ENCODE data around the gene POR. TPM values are rescaled to one million over a fixed set of nuclear protein-coding genes. Genes with fewer than 3 reads are reported as not detected.

POR gene
- total and polyA plus RNA-seq, 2 donors (not counting 1 experiment from before 2014, with no cell fraction given): 68.4 to 78.4 TPM

DNA sequence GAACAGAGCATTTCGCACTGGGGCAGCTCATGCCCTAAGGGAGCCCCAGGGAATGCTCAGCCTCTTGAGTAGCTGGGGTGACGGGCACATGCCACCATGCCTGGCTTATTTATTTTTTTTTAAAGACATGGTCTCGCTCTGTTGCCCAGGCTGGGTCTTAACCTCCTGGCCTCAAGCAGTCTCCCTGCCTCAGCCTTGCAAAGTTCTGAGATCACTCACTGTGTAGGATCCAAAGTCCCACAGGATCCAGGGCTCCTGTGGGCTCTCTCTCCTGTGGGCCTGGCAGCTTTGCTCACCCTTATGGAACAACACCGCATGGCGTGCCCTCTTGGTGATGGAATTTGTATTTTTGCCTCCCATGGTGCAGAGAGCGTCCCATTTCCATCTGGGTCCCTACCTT is 45.4 kb downstream of the POR start:
- ChIA-PET POLR2A (no interaction called here), CTCF (interaction anchor here (1.4 kb wide), 1 partner anchor 60 kb away, joined by 4 read pairs; no protein-coding TSS in a partner anchor)
- no peak for ATAC-seq (ENCODE audit: low read depth)
- H3K9me3 Mint-ChIP-seq (ENCODE audit: insufficient read depth): no peaks in the 10 kb centered on the region
- no peak overlapping the region for H2AFZ ChIP-seq (ENCODE audit: insufficient read depth, low read depth, low read length, poor library complexity, severe bottlenecking)
- no peak for TF ChIP-seq EZH2 (IDR thresholded peaks at IDR 0.05; ENCODE audit: borderline replicate concordance, insufficient read depth, low read depth, low read length, poor library complexity, severe bottlenecking)
- TF ChIP-seq CTCF (IDR thresholded peaks at IDR 0.05): no peak
- H3K27ac Mint-ChIP-seq: no peak overlapping the region
- H3K27me3 Mint-ChIP-seq: no peaks in the 10 kb centered on the region
- H3K27ac ChIP-seq (ENCODE audit: low read length in 2 of 2): no peak overlapping the region
- H3K4me2 ChIP-seq (replicated peaks; ENCODE audit: low read depth, low read length, poor library complexity, severe bottlenecking): no peak overlapping the region
- H3K4me1 Mint-ChIP-seq: no peaks in the 10 kb centered on the region
- WGBS (ENCODE audit: insufficient coverage): 96% methylated on average over 6 of the region's 6 CpGs
- no peaks in the 10 kb centered on the region for H3K9me3 ChIP-seq (ENCODE audit: control extremely low read depth in 1 of 3, control insufficient read depth in 2 of 3, insufficient read depth in 1 of 3, low read length in 2 of 3)
- H3K27me3 ChIP-seq (replicated peaks in 1 of 4; ENCODE audit: control extremely low read depth in 1 of 4, control insufficient read depth in 3 of 4, insufficient read depth in 4 of 4, low read length in 3 of 4): no peaks in the 10 kb centered on the region
- intact Hi-C loops (cut with micrococcal nuclease): no loop called here
- no peaks in the 10 kb centered on the region for H4K20me1 ChIP-seq (ENCODE audit: control insufficient read depth, insufficient read depth, low read length, poor library complexity, severe bottlenecking)
- no peak overlapping the region for H3K4me3 ChIP-seq (ENCODE audit: control extremely low read depth in 1 of 5, extremely low read depth in 1 of 5, insufficient read depth in 1 of 5, low read depth in 2 of 5, low read length in 4 of 5)
- H3K4me3 Mint-ChIP-seq: no peak overlapping the region
- H3K4me1 ChIP-seq (ENCODE audit: control insufficient read depth in 2 of 2, insufficient read depth in 2 of 2, low read length in 2 of 2): no peaks in the 10 kb centered on the region
- no peaks in the 10 kb centered on the region for H3K79me2 ChIP-seq (ENCODE audit: control insufficient read depth, insufficient read depth, low read length)
- H3K36me3 ChIP-seq (replicated peaks in 1 of 2; ENCODE audit: control extremely low read depth in 1 of 2, control insufficient read depth in 1 of 2, extremely low read depth in 1 of 2, insufficient read depth in 2 of 2, low read length in 1 of 2): peaks cover 4 to 24% of the 10 kb centered on the region in 2 experiments
- H3K9ac ChIP-seq (ENCODE audit: low read length): no peak overlapping the region
- no peak for DNase-seq

DNA sequence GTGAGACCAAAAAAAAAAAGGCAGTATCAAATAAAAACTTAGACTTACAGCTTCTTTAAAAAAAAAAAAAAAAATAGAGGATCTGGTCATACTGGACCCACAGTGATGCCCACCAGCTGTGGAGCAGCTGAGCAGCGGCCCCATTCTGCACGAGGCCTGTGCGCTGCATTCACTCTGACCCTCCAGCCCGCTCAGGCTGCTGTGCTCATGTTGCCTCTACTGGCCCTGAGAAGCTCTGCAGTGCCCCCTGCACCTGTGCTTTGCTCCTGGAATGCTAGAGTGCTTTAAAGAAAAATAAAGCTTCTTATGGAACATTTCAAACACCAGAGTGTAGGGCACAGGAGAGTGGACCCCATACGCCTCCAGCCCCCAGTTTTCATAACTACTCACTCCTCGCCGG is 46.3 kb downstream of the POR start:
- Histone ChIP-seq H3K79me2 (ENCODE audit: control insufficient read depth, insufficient read depth, low read length) (no peaks in the 10 kb centered on the region), H4K20me1 (ENCODE audit: control insufficient read depth, insufficient read depth, low read length, poor library complexity, severe bottlenecking) (no peaks in the 10 kb centered on the region), H3K9ac (ENCODE audit: low read length) (no peak overlapping the region), H3K27ac (ENCODE audit: low read length in 2 of 2) (no peak overlapping the region), H3K27me3 (replicated peaks in 1 of 4; ENCODE audit: control extremely low read depth in 1 of 4, control insufficient read depth in 3 of 4, insufficient read depth in 4 of 4, low read length in 3 of 4) (no peaks in the 10 kb centered on the region), H3K4me1 (ENCODE audit: control insufficient read depth in 2 of 2, insufficient read depth in 2 of 2, low read length in 2 of 2) (no peaks in the 10 kb centered on the region), H3K36me3 (replicated peaks in 1 of 2; ENCODE audit: control extremely low read depth in 1 of 2, control insufficient read depth in 1 of 2, extremely low read depth in 1 of 2, insufficient read depth in 2 of 2, low read length in 1 of 2) (peaks cover 4 to 17% of the 10 kb centered on the region in 2 experiments), H3K4me2 (replicated peaks; ENCODE audit: low read depth, low read length, poor library complexity, severe bottlenecking) (no peak overlapping the region), H3K9me3 (ENCODE audit: control extremely low read depth in 1 of 3, control insufficient read depth in 2 of 3, insufficient read depth in 1 of 3, low read length in 2 of 3) (no peaks in the 10 kb centered on the region), H2AFZ (ENCODE audit: insufficient read depth, low read depth, low read length, poor library complexity, severe bottlenecking) (no peak overlapping the region), H3K4me3 (ENCODE audit: control extremely low read depth in 1 of 5, extremely low read depth in 1 of 5, insufficient read depth in 1 of 5, low read depth in 2 of 5, low read length in 4 of 5) (no peak overlapping the region)
- Mint-ChIP-seq H3K27ac (no peak overlapping the region), H3K4me1 (no peaks in the 10 kb centered on the region), H3K27me3 (no peaks in the 10 kb centered on the region), H3K4me3 (no peak overlapping the region), H3K9me3 (ENCODE audit: insufficient read depth) (no peaks in the 10 kb centered on the region)
- intact Hi-C loops (cut with micrococcal nuclease): no loop called here
- ChIA-PET POLR2A (interaction anchor here (0.6 kb wide), 1 partner anchor 1371 kb away, joined by 6 read pairs; no protein-coding TSS in a partner anchor), CTCF (interaction anchor here (1.4 kb wide), 1 partner anchor 59 kb away, joined by 4 read pairs; no protein-coding TSS in a partner anchor)
- DNase-seq (no peak), ATAC-seq (ENCODE audit: low read depth) (no peak)
- no peak for TF ChIP-seq CTCF (IDR thresholded peaks at IDR 0.05)
- no peak for TF ChIP-seq EZH2 (IDR thresholded peaks at IDR 0.05; ENCODE audit: borderline replicate concordance, insufficient read depth, low read depth, low read length, poor library complexity, severe bottlenecking)
- 97% methylated on average over 7 of the region's 7 CpGs for WGBS (ENCODE audit: insufficient coverage)
